Measurements from ENCODE around the gene LKAAEAR1.

LKAAEAR1 gene

DNA sequence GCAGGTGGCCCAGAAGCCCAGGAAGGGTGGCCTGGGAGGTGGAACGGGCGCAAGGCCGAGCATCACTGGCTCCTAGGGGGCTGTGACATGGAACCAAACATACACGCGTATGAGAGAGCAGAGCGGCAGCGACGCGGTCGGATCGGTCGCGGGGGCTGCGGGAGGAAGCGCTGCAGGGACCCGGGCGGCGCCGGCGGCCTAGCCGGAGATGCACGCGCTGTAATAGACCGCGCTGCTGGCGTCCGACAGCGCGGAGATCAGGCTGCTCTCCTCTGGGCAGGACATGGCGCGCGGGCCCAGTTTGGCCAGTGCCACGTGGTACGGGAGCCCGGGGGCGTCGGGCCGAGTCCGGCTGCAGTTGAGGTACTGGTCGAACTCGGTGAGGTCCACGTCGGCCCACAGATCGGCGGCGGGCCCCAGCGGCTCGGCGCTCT, 36.2 kb downstream of the LKAAEAR1 start:
- ATAC-seq = no peak
- TF ChIP-seq ISL1 (CRISPR knock-in tag; IDR thresholded peaks at IDR 0.05) (no peak), GLIS3 (CRISPR knock-in tag; IDR thresholded peaks at IDR 0.05) (no peak), PPARA (CRISPR knock-in tag; IDR thresholded peaks at IDR 0.05; ENCODE audit: borderline replicate concordance) (no peak), RARB (CRISPR knock-in tag; IDR thresholded peaks at IDR 0.05) (no peak), ESRRG (CRISPR knock-in tag; IDR thresholded peaks at IDR 0.05) (no peak), ZNF8 (CRISPR knock-in tag; IDR thresholded peaks at IDR 0.05) (no peak), ZC3H10 (CRISPR knock-in tag; IDR thresholded peaks at IDR 0.05) (no peak)

DNA sequence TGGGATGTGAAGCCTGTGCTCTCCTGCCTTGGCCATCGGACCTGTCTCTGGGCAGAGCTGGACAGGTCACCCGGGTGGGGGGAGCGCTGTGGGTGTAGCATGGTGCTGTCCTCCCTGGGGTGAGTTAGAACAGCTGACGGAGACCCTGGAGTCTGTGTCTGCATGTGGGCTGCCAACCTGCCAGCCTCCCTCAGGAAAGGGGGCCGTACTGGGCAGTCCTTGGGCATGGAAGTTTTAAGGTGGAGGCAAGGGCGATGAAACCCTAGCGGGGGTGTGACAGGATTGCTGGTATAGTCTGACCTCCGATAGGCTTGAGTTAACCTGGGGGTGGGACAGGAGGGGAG, 37.2 kb downstream of the LKAAEAR1 start:
- ATAC-seq = no peak
- TF ChIP-seq ZFP3 (CRISPR knock-in tag; IDR thresholded peaks at IDR 0.05) (no peak), ARNTL (CRISPR knock-in tag; IDR thresholded peaks at IDR 0.05; ENCODE audit: borderline replicate concordance, low read depth) (no peak)
- TF ChIP-seq, protein P1, sequence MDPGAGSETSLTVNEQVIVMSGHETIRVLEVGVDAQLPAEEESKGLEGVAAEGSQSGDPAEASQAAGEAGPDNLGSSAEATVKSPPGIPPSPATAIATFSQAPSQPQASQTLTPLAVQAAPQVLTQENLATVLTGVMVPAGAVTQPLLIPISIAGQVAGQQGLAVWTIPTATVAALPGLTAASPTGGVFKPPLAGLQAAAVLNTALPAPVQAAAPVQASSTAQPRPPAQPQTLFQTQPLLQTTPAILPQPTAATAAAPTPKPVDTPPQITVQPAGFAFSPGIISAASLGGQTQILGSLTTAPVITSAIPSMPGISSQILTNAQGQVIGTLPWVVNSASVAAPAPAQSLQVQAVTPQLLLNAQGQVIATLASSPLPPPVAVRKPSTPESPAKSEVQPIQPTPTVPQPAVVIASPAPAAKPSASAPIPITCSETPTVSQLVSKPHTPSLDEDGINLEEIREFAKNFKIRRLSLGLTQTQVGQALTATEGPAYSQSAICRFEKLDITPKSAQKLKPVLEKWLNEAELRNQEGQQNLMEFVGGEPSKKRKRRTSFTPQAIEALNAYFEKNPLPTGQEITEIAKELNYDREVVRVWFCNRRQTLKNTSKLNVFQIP (CRISPR knock-in tag; IDR thresholded peaks at IDR 0.05; ENCODE audit: borderline replicate concordance, low read depth) = no peak

DNA sequence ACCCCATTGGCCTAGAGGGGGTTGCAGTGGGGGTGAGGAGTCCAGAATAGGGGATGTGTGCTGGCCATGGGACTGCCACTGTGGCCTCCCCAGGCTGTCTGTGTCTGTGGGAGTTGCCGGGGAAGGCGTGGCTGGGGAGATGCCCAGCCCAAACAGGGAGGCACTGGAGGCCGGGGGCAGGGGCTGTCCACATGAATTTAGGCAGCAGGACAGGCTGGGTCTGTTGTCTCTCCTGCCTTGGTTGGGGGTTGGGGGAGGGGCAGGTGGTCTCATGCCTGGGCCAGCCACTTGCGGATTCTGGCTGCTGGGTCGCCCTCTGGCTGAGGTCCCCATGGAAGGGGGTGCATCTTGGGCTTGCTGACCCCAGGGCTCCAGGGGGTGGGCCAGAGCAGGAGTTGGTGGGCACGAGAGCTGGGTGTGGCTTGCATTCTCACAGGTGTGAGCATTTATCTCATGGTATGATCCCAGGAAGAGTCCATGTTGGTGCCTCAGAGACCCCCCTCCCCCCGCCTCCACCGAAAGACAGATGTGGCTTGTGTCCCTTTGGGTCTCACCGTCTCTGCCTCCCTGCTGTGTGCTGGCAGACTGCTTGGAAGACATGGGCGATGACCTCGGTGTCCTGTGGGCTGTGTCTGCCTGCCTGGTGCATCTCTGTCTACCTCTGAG, 38.7 kb downstream of the LKAAEAR1 start:
- no peak for ATAC-seq

DNA sequence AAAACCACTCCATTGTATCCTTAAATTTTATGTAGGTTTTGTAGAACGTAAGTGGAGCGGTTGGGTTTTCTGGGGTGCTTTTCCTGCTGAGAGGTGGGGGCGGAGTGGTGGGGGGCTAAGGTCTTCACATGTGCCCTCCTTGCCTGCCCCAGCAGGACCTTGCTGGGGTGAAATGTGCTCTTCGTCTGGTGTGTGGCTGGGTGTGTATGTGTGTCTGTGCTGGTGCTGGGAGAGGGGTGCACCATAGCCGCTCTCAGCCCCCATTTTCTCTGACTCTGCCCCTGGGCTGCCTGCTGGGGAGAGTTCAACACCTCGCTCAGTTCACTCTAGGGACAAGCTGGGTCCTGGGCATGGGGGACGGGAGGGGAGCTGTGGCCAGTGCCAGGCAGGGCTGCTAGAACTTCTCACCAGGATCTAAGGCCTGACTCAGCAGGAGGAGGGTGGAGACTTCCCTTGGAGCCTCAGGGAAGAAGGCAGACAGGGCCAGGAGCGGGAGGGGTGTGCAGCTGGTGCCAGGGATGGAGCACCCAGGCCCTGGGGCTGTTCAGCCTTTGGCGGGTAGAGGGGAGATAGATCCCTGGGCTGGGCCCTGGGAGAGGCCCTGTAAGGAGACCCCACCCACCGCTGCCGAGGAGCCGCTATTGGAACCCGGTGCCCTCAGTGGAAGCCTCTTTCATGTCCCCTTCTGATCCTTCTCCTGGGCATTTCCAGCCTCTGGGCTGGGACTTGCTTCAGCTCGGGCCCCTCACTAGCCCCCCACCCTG, 39.5 kb downstream of the LKAAEAR1 start:
- ATAC-seq = peak; percentile 79
- TF ChIP-seq, protein P2, sequence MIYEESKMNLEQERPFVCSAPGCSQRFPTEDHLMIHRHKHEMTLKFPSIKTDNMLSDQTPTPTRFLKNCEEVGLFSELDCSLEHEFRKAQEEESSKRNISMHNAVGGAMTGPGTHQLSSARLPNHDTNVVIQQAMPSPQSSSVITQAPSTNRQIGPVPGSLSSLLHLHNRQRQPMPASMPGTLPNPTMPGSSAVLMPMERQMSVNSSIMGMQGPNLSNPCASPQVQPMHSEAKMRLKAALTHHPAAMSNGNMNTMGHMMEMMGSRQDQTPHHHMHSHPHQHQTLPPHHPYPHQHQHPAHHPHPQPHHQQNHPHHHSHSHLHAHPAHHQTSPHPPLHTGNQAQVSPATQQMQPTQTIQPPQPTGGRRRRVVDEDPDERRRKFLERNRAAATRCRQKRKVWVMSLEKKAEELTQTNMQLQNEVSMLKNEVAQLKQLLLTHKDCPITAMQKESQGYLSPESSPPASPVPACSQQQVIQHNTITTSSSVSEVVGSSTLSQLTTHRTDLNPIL (CRISPR knock-in tag; IDR thresholded peaks at IDR 0.05; ENCODE audit: low read depth) = no peak
- no peak for TF ChIP-seq RARB (CRISPR knock-in tag; IDR thresholded peaks at IDR 0.05)
- no peak for TF ChIP-seq ESRRG (CRISPR knock-in tag; IDR thresholded peaks at IDR 0.05)
- TF ChIP-seq, protein P3, sequence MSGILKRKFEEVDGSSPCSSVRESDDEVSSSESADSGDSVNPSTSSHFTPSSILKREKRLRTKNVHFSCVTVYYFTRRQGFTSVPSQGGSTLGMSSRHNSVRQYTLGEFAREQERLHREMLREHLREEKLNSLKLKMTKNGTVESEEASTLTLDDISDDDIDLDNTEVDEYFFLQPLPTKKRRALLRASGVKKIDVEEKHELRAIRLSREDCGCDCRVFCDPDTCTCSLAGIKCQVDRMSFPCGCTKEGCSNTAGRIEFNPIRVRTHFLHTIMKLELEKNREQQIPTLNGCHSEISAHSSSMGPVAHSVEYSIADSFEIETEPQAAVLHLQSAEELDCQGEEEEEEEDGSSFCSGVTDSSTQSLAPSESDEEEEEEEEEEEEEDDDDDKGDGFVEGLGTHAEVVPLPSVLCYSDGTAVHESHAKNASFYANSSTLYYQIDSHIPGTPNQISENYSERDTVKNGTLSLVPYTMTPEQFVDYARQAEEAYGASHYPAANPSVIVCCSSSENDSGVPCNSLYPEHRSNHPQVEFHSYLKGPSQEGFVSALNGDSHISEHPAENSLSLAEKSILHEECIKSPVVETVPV (CRISPR knock-in tag; IDR thresholded peaks at IDR 0.05) = no peak
- TF ChIP-seq ZNF70 (CRISPR knock-in tag; IDR thresholded peaks at IDR 0.05) = no peak
- TF ChIP-seq ZFP3 (CRISPR knock-in tag; IDR thresholded peaks at IDR 0.05) = no peak
- no peak for TF ChIP-seq GLIS3 (CRISPR knock-in tag; IDR thresholded peaks at IDR 0.05)
- TF ChIP-seq TCF4 (CRISPR knock-in tag; IDR thresholded peaks at IDR 0.05; ENCODE audit: borderline replicate concordance) = no peak
- TF ChIP-seq ZNF8 (CRISPR knock-in tag; IDR thresholded peaks at IDR 0.05) = no peak
- no peak for TF ChIP-seq TOX (CRISPR knock-in tag; IDR thresholded peaks at IDR 0.05; ENCODE audit: borderline replicate concordance)

More for the DNA sequence above, 38.7 kb downstream of the LKAAEAR1 start:
- TF ChIP-seq, protein P4, sequence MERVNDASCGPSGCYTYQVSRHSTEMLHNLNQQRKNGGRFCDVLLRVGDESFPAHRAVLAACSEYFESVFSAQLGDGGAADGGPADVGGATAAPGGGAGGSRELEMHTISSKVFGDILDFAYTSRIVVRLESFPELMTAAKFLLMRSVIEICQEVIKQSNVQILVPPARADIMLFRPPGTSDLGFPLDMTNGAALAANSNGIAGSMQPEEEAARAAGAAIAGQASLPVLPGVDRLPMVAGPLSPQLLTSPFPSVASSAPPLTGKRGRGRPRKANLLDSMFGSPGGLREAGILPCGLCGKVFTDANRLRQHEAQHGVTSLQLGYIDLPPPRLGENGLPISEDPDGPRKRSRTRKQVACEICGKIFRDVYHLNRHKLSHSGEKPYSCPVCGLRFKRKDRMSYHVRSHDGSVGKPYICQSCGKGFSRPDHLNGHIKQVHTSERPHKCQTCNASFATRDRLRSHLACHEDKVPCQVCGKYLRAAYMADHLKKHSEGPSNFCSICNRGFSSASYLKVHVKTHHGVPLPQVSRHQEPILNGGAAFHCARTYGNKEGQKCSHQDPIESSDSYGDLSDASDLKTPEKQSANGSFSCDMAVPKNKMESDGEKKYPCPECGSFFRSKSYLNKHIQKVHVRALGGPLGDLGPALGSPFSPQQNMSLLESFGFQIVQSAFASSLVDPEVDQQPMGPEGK (CRISPR knock-in tag; IDR thresholded peaks at IDR 0.05; ENCODE audit: borderline replicate concordance) = no peak
- TF ChIP-seq ZFP3 (CRISPR knock-in tag; IDR thresholded peaks at IDR 0.05) = no peak
- no peak for TF ChIP-seq ZC3H10 (CRISPR knock-in tag; IDR thresholded peaks at IDR 0.05)
- TF ChIP-seq RARB (CRISPR knock-in tag; IDR thresholded peaks at IDR 0.05) = no peak
- TF ChIP-seq ARNTL (CRISPR knock-in tag; IDR thresholded peaks at IDR 0.05; ENCODE audit: borderline replicate concordance, low read depth) = no peak

DNA sequence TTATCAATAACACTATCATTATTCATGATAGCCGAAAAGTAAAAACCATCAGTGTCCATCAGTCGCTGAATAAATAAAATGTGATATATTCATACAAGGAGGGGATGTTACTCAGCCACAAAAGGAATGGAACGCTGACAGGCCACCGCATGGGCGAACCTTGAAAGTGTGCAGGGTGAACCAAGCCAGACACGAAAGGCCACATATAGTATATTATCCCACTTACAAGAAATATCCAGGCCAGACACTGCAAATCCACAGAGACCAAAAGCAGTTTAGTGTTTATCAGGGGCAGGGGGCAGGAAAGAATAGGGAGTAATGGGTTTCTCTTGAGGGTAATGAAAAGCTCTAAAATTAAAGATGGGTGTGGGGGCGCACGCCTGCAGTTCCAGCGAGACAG, 40.4 kb downstream of the LKAAEAR1 start:
- TF ChIP-seq, protein P5, sequence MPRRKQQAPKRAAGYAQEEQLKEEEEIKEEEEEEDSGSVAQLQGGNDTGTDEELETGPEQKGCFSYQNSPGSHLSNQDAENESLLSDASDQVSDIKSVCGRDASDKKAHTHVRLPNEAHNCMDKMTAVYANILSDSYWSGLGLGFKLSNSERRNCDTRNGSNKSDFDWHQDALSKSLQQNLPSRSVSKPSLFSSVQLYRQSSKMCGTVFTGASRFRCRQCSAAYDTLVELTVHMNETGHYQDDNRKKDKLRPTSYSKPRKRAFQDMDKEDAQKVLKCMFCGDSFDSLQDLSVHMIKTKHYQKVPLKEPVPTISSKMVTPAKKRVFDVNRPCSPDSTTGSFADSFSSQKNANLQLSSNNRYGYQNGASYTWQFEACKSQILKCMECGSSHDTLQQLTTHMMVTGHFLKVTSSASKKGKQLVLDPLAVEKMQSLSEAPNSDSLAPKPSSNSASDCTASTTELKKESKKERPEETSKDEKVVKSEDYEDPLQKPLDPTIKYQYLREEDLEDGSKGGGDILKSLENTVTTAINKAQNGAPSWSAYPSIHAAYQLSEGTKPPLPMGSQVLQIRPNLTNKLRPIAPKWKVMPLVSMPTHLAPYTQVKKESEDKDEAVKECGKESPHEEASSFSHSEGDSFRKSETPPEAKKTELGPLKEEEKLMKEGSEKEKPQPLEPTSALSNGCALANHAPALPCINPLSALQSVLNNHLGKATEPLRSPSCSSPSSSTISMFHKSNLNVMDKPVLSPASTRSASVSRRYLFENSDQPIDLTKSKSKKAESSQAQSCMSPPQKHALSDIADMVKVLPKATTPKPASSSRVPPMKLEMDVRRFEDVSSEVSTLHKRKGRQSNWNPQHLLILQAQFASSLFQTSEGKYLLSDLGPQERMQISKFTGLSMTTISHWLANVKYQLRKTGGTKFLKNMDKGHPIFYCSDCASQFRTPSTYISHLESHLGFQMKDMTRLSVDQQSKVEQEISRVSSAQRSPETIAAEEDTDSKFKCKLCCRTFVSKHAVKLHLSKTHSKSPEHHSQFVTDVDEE (CRISPR knock-in tag; IDR thresholded peaks at IDR 0.05) = no peak
- no peak for TF ChIP-seq ZNF565 (CRISPR knock-in tag; conservative IDR thresholded peaks at IDR 0.05; ENCODE audit: low read depth)
- no peak for TF ChIP-seq ISL1 (CRISPR knock-in tag; IDR thresholded peaks at IDR 0.05)
- no peak for TF ChIP-seq ZFP3 (CRISPR knock-in tag; IDR thresholded peaks at IDR 0.05)
- no peak for TF ChIP-seq ESRRG (CRISPR knock-in tag; IDR thresholded peaks at IDR 0.05)
- no peak for TF ChIP-seq ZC3H10 (CRISPR knock-in tag; IDR thresholded peaks at IDR 0.05)
- no peak for ATAC-seq

Measured in SK-N-SH treated with all-trans-retinoic acid at 6 μM for 48 hours (cell line).